Fibroblast of mammary gland (primary cell): ENCODE measurements around the gene PXDC1.
A peak's percentile ranks its signal among the peaks of the same experiment; 100 is the strongest.

Source experiments
- DNase-seq: peaks from one replicate; pipeline ENCODE4 v3.0.0-alpha.2; 2010; ENCODE audit warnings: low read depth
- H3K4me3 ChIP-seq: 2 replicates; pipeline ENCODE4 v1.5.1; 2011; ENCODE audit warnings: low read depth, mild to moderate bottlenecking, low read length, moderate library complexity; ENCODE audit not compliant: control insufficient read depth
- TF ChIP-seq, protein P1 (sequence below): conservative IDR thresholded peaks from 2 replicates; pipeline ENCODE4 v1.5.1; 2011; ENCODE audit warnings: low read depth, low read length, inconsistent platforms; ENCODE audit not compliant: control insufficient read depth, insufficient read depth

The PXDC1 gene

DNA sequence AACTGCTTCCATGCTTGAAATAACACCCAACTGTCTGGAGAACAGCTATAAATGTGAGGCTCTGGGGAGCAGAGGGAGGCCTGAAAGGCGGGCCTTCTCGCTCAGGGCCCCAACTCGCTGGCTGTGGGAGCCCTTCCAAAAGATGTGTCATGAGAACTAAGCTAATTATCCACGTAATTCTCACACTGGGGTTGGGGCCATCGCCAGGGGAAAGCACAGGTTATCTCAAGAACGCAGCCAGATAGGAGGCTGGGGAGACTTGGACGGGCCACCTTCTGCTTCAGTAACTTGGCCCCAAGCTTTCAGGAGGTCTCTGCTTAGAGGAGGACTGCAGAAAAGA is 1.6 kb downstream of the PXDC1 start:
- DNase-seq: peak; percentile 86
- TF ChIP-seq, protein P1, sequence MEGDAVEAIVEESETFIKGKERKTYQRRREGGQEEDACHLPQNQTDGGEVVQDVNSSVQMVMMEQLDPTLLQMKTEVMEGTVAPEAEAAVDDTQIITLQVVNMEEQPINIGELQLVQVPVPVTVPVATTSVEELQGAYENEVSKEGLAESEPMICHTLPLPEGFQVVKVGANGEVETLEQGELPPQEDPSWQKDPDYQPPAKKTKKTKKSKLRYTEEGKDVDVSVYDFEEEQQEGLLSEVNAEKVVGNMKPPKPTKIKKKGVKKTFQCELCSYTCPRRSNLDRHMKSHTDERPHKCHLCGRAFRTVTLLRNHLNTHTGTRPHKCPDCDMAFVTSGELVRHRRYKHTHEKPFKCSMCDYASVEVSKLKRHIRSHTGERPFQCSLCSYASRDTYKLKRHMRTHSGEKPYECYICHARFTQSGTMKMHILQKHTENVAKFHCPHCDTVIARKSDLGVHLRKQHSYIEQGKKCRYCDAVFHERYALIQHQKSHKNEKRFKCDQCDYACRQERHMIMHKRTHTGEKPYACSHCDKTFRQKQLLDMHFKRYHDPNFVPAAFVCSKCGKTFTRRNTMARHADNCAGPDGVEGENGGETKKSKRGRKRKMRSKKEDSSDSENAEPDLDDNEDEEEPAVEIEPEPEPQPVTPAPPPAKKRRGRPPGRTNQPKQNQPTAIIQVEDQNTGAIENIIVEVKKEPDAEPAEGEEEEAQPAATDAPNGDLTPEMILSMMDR: no peak
- H3K4me3 ChIP-seq: peak overlapping the region; percentile 69

GRCh38 chr6:3749067-3749841 is 2.3 kb downstream of the PXDC1 start:
- peak overlapping the region; percentile 69 for H3K4me3 ChIP-seq
- DNase-seq: no peak
- TF ChIP-seq, protein P1: no peak

DNA sequence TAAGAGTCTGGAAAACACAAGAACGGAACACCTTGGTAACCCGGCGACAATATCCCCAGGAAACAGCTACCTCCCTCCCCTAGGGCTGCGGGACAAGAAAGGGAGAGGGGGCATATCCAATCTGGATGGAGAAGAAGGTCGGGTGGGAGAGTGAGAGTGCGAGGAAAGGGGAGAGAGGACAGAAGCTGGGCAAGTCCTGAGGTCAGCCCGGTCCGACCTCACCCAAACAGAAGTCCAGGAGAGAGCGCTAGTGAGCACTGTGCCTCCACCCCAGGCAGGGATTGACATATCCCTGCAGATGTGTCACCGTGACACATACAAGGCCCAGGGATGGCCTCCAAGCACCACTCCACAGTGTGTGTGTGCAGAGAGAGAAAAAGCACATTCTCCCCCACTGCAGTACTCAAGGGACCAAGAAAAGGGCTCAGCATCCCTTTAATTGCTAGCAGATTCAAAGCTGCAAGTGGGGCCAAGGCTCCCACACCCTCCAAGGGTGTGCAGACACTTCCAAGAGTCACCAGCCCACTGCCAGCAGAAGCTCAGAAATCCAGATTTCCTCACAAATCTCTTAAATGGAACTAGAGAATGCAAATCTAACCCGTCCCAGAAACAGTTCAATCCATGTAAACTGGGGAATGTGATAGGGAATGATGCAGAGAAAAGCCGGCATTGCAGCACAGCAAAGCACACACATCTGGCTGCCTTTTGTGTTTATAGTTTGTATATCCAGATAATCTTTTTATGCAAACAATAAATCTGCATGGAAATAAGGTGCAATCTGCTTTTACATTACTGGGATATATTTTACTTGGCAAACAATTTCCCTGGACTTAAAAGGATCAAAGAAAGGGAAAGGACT is 3.1 kb downstream of the PXDC1 start:
- peak overlapping the region; percentile 69 for H3K4me3 ChIP-seq
- peak; percentile 93 for DNase-seq
- TF ChIP-seq, protein P1: peak; percentile 89

DNA sequence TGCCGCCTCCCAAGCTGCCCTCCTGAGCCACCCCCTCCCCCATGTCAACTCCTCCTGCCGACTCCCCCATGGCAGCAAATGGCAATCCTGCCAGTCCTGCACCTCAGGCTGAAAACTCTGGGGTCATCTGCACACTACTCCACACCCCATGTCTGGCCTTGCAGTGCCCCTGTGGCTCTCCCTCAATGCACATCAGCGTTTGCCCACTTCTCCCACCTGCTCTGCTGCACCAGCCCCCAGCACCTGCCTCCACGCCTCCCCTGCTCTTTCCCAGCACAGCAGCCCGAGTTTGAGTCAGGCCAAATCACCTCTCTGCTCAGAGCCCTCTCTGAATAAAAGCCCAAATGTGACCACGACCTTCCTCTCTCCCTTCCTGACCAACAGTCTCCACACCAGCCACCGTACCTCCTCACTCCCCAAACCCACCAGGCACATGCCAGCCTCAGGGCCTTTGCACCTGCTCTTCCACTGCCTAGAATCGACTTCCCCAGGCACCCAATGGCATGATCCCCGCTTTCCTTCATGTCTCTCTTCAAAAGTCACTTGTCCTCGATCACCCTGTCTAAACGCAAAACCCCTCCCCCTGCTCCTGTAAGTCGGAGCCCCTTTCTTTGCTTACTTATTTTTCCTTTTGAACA is 4.3 kb downstream of the PXDC1 start:
- DNase-seq: no peak

DNA sequence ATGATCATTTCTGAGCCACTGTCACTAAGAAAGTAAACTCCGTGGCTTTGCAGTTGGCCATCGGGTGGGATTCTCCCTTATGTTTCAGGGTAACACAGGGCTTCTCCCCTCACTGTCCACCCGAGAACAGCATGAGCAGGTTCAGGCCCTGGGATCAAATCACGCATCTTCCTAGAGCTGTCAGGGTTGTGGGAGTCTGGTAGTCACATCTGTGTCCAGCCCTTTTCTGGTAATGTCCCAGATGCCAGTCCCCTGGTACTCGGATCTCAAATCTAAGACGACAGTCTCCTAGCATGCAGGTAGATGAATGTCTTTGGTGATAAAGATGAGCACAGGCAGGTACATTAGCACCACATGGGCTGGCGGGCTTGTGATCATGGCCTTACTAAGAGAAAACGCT is 4.8 kb downstream of the PXDC1 start:
- DNase-seq: no peak
- no peak overlapping the region for H3K4me3 ChIP-seq
- TF ChIP-seq, protein P1: no peak

More for the DNA sequence above, 4.3 kb downstream of the PXDC1 start:
- TF ChIP-seq, protein P1: no peak
- H3K4me3 ChIP-seq: no peak overlapping the region

- DNase-seq: no peak
- no peak overlapping the region for H3K4me3 ChIP-seq
- TF ChIP-seq, protein P1: no peak
Observed at GRCh38 chr6:3746119-3746691, 5.3 kb downstream of the PXDC1 start.
